KBM-7 (cell line): ENCODE results near the gene ANKFY1.

Source experiments
- DNase-seq: peaks from one replicate; pipeline ENCODE4 v3.0.0-alpha.2; 2015
- in situ Hi-C: fragments of 300-500 bp; cut with MboI; formaldehyde crosslinking; loops from 2 replicates; pipeline ENCODE4 v1.14.3; 2020; ENCODE audit warnings: low sequenced_read_pairs, low pct_unique_long_range_greater_than_20kb, mixed read lengths

Gene ANKFY1

DNA sequence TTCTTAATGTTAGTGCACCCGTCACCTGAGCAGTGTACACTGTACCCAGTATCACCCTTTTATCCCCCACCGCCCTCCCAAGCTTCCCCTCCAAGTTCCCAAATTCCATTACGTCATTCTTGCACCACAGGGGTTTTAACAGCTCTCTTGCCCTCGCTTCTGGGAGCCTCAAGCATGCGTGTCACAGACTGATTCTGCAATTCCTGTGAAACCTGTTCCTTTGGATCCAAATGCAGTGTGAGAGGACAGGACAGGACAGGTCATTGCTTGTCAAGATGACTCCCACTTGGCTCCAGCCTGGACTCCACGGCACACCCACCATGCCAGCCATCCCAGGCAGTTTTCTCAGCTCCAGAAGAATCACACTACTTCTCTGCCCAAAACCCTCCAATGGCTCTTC, 76.7 kb downstream of the ANKFY1 start:
- in situ Hi-C loops, result no loop called here
- no peak for DNase-seq

DNA sequence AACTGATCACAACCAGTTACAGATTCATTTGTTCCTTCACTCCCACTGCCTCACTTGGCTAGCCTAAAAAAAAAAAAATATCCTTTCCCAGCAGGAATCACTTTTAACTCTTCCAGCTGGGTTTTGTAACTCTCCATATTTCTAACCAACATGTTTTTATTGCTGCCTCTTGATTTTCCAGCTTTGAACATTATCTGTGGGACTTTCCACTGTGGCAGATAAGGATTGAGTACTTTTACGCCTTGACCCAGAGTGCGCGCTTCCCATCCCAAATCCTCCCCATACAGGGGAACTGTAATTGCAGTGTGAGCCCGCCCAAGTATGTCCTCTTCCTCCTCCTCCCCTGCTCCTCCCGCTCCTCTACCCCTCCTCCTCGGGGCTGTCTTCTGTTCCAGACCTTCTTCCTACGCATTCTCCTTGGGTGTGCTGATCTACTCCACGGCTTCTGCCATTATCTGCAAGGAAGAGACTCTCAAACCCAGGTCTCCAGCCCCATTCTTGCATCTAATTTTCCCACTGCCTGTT, 77.4 kb downstream of the ANKFY1 start:
- in situ Hi-C loops, result no loop called here
- no peak for DNase-seq

DNA sequence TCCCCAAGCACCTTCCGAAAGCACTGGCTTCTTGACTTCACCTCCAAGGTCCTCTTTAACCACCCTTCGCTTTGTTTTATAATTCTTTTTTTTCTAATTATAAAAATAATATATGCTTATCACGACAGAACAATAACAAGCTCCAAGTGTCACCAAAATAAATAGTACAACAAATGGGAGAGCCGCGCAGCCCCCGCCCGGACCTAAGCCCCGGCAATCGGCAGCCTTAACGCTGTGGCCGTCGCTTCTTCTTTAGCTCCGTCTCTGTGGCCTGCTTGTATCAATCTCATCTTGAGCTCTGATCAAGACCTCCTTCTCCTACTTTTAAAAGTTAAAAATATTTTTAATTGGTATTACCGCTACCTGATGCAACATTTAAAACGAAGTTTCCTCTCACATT, 78.1 kb downstream of the ANKFY1 start:
- in situ Hi-C loops, result no loop called here
- no peak for DNase-seq

DNA sequence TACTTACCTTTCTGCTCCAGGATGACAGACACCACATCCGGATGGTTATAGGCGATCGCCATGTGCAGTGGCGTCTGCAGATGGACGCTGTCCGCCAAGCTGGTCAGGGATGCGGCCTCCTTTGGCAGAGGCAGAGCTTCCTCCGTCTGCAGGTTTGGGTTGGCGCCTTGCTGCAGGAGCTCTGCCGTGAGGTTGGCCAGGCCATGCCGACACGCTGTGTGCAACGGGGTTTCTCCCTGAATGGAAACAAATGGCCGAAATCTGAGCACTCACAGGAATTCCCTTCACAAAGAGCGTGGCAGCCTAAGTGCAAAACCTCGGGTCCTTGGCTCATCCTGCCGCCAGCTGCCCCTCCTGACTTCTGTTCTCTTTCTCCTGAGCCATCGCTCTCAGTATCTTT, 79.0 kb downstream of the ANKFY1 start:
- in situ Hi-C loops, result no loop called here
- DNase-seq, result no peak

DNA sequence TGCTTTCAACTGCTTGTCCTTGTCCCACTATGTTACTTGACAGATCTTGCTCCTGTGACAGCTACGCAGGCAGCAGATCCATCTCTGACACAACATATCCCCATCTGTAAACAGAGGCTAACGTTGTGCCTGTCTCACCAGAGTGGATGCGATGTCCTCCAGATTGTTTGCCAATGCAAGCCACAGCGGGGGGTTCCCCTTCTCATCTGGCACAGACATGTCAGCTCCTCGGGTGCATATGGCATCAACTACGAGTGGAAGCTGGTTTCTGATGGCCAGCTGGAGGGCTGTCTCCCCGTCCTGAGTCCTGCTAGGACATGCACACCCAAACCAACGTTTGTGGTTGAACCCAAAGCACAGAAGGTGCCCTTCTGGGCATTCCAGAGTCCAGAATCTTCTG, 81.7 kb downstream of the ANKFY1 start:
- in situ Hi-C loops, result no loop called here
- no peak for DNase-seq

DNA sequence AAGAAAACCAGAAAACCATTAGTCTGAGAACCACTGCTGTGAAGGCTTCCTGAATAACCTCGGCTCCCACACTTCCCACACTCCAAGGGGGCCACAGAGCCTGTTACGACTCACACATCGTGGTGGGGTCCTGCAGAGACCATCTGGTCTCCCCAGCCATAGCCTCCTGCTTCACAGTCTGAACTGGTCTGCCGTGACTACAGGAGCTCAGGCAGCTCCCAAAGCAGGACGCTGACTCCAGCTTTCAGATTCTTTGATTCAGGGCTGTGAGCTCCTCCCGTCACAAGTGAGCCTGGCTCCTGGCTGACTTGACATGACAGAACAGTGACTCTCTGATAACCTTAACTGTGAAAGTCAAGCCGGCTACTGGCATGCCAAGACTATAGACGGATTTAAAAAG, 83.0 kb downstream of the ANKFY1 start:
- DNase-seq, result no peak
- in situ Hi-C loops, result no loop called here

DNA sequence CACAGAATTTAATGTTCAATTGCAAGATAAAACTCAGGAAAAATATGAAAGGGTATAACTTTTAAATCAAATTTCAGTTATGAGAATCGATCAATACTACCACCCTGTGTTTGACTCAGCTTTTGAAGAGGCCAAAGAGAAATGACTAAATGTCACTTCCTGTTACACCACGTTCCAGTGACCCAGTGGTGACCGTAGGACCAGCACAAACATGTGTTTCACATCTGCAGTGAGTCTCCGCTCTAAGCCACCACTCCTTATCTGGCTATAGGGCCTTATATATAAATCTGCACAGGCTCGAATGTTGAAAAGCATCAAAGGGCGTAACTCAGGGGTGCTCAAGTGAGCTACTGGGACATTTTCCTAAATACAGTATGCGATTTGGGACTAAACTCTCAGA, 84.7 kb downstream of the ANKFY1 start:
- in situ Hi-C loops, result no loop called here
- DNase-seq, result no peak

DNA sequence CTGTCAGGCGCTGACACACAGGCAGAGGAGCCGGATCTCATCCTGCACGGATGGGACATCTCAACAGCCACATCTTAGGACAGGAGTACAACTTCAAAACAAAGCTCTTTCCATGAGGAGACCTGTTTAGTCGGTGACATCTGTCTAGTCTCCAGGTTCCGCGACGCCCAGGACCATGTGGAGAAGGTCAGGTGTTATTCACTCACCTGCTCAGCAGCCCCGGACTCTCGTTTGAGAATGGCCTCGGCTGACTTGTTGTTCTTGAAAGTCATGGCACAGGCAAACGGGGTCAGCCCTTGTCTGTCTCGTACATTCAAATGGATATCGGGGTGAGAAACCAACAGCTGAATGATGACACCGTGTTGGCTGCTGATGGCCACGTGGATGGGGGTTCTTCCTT, 85.1 kb downstream of the ANKFY1 start:
- no peak for DNase-seq
- in situ Hi-C loops, result no loop called here

DNA sequence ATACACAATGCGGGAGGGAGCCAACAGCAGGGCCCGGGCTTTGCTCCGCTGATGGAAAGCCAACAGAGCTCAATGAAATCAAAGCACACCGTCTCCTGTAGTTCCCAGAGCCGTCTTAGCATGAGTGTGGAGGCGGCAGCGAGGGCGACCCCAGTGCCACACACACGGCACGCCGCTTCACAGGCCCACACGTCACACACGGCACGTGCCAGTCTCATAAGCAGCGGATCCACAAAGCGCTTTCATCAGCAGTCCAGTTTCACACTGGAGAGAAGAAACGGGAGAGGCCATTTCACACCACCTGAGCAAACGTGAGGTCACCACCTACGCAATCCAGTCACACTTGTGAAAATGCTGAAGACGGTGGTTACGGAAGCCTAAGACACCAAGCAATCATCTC, 86.0 kb downstream of the ANKFY1 start:
- in situ Hi-C loops, result no loop called here
- no peak for DNase-seq

DNA sequence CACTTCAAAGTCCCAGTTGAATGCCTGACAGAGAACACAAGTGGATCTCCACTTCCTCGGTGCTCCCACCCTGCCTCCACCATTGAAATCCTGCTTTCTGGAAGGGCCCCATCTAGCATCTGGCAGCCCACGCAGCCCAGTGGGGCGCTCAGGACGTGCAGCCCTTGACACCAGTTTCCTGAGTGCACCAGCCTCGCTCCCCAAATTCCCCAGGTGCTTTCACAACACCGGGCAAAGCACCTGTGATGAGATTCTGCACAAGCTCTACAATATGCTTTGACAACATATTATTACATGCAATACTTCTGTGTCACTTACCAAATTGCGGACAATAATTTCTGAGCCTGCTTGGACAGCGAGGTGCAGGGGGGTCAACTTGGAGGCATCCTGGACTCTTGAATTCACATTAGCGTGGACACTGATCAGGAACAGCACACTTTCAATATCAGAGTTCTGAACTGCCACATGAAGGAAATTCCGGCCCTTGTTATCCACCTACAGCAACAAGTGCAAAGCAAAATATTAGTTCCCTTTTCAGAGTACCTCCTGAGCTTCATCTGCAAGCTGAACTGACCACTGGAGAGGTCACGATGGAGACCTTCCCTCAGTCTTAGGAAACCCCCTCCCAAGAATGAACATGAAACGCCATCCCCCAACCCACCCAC, 86.8 kb downstream of the ANKFY1 start:
- in situ Hi-C loops, result no loop called here
- no peak for DNase-seq

DNA sequence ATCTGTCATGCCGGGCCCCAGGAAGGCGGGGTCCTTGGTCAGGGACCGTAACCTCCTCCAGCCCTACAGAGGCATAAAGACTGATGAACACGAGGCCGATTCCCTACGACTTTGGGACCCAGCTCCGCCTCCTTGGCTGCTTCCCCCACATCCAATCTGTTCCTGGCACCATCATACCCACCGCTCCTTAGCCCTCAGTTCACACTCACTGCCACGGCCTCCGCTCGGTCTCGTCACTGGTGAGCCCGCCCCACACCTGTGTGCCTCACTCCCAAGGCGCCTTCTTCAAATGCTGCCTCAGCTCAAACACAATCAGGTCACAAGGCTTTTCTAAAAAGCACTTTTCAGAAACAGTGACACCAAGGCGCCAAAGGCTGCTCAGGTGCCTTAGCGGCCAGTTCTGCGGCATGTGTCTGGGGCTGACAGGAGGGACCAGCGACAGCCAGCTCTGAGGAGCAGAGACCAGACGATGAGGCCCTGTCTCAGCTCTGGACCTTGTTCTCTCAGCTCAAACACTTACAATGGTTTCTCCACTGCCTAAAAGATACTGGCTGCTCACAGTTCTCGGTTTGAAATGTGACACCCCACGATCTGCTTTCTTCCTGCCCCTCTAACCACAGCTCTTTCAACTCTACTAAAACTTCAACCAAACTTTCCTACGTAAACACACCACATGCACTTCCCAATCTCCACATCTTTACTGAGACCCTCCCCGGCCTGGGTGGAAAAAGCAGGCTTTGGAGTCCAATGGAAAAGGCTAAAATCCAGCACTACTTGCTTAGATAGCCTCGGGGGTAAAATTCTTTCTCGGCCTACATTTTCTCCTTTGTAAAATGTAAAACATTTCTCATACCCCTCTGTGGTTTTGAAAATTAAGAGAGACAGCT, 87.6 kb downstream of the ANKFY1 start:
- no peak for DNase-seq
- in situ Hi-C loops, result no loop called here

DNA sequence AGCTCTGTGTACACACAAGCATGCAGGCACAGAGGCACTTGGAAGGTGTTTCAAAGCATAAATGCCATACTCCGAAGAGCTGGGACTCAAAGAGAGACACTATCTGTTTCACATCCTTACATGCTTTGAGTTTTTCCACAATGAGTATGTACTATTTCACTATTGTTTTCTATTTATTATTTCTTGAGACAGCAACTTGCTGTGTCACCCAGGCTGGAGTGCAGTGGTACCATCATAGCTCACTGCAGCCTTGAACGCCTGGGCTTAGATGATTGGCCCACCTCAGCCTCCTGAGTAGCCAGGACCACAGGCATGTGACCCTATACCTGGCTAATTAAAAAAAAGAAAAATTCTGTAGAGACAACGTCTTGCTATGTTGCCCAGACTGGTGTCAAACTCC, 89.2 kb downstream of the ANKFY1 start:
- no peak for DNase-seq
- in situ Hi-C loops, result no loop called here

DNA sequence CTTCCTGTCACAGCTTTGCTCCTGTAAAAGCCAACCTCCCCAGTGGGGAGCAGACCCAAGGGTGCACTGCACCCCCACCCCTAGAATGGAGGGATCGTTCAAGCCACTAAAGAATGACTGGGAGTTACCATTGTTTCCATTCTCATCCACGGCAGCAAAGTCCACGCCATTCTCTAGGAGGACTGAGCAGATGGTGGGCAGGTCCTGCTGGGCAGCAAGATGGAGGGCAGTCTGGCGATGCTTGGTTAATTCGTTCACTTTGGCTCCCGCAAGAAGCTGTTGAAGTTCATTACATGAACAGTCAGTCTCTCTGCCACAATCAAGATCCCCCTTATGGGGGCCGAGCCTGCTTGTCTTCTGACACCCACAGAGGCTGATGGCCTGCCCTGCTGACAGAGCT, 90.0 kb downstream of the ANKFY1 start:
- DNase-seq, result no peak
- in situ Hi-C loops, result no loop called here

DNA sequence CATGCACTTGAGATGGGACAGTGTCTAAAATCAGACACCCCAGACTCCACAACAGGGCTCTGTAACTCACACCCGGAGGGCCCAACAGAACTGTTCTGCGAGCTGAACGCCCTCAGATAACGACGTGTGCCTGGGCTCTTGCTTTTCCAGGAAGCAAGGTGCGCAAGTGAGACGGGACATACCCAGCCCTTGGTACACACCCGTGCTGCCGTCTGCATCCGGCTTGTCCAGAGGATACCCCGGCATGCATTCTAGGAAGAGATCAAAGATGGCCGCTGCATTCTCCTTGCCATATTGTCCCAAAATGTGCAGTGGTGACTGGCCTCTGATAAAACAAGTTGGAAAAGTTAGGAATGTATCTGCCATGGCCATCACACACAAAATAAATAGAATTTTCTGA, 91.4 kb downstream of the ANKFY1 start:
- no peak for DNase-seq
- in situ Hi-C loops, result no loop called here

DNA sequence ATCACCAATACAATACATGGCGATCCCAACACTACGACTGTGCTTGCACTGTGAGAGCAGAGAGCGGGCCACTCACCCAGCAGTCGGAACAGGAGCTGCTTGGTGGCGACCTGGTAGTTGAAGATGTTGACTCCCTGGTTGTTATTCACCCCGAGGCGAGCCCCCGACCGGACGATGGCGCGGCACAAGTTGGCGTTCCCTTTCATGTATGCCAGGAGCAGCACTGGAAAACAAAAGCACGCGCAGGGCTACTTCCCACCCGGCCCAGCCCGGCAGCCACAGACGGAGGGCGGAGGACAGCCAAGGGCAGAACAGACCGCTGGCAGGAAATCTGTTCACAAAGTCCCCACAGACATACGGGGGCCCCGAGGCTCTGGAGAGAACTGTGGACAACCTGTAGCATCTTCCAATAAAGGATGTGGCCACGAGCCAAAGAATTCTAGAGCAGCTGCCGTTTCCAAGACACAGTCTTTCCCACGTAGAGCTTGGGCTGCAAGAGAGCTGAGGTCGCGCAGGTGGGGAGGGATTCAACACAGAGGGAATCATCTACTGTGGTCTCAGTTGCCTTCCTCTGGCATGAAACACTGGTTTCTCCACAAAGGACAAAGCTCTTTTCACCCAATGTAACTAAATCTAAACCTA, 93.0 kb downstream of the ANKFY1 start:
- in situ Hi-C loops, result no loop called here
- DNase-seq, result no peak

DNA sequence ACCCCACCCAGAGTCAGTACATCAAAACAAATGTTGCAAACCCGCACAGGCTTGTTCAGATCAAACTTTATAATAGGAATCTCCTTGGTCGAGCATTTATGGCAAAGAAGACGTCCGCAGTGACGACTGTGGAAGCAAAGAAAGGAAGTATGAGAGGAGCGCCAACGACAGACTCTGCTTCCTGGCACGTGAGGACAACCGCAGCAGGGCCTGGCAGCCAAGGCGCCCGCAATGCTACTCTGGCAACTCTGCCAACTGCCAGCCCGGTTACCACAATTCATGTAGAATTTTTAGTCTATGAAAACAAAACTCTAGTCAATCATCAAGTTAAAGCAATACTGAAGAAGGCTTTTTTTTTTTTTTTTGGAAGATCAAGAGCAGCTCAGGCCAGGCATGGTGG, 96.0 kb downstream of the ANKFY1 start:
- in situ Hi-C loops, result no loop called here
- DNase-seq, result no peak

DNA sequence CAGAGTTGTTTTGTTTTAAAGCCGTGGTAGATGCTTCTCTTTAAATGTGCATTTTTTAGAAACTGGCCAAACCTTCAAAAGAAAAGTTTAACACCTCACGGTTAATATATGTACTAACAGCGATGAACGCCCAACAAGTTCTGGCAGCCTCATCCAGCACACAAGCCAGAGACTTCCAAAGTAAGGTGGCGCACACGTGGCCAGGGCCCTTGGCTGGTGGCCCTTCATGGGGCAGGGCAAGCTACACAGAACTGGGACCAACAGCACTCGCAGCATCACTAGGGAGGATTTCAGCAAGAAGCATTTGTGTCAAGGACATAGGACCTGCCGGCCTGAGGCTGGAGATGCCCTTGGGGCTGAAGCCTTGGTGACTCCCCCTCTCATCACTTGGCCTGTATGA, 97.4 kb downstream of the ANKFY1 start:
- no peak for DNase-seq
- in situ Hi-C loops, result no loop called here

DNA sequence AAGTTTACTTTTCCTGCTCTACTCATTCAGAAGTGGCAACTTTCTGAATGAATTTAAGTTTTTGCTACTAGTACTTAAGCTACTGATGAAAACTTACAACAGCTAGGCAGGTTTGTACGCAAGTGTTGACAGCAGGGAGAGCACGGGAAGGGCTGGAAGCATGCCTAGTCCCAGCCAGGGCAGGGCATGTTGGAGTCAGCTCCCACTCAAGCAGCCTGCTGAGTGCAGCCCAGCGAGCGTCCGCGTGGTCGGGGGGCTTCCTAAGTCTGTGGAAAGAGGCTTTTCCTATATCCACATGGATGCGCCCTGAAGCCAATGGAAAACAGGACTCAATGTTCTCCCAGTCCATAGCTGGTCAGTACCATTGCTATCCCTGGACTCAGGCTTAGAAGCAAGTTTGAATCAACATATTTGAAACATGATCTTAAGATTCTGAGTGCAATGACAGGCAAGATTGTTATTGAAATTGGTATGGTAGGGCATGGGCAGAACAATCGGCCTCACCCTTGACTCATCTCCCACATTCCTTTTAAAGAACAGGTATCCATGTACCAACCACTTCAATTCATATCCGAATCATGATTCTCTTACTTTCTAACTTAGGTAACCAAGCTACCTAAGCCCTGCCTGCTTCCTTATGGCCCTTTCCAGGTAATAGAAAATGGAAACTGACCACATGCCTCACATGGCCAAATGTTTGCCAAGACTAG, 98.3 kb downstream of the ANKFY1 start:
- no peak for DNase-seq
- in situ Hi-C loops, result no loop called here

DNA sequence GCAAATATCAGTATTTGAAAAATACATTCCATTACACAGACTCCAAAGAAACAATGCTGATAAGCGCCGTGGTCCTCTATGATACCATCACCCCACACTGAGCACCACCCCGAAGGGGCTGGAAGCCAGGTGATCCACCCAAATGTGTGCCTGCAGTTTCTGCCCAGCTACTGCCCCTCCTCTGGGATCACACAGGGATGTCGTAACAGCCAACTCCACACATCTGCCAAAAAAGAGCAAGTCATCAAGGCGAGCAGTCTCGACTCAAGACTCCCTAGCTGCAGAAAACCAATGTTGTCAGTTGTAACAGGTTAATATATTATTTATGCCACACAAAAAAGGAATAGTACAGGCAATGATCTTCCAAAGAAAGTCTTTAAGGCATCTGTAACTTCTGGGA, 99.8 kb downstream of the ANKFY1 start:
- in situ Hi-C loops, result no loop called here
- DNase-seq, result no peak
